Cardiac fibroblast (primary cell): ENCODE measurements around the gene ACADVL.

Experiments used
- DNase-seq, 2 donors: peaks; one replicate each; pipeline versions ENCODE4 v3.0.0 to v3.0.0-alpha.2; 2010; ENCODE audit warnings: low read depth in 2 of 2
- H3K4me3 ChIP-seq, 2 donors: replicated peaks in 1 of 2; 1 replicate in 1 of 2; 2 replicates in 1 of 2; pipeline ENCODE4 v1.5.1; 2011; ENCODE audit warnings: low read depth in 2 of 2, low read length in 2 of 2, mild to moderate bottlenecking in 2 of 2, moderate library complexity in 1 of 2
- CTCF ChIP-seq: IDR thresholded peaks from one replicate; pipeline ENCODE4 v1.5.1; 2011; ENCODE audit warnings: low read depth, mild to moderate bottlenecking, low read length, inconsistent platforms

The ACADVL gene

GRCh38 chr17:7262192-7262934 is 42.6 kb downstream of the ACADVL start, which contains the start of gene CLDN7:
CLDN7 (minus strand) TSS chr17:7262478; CDS start chr17:7262043, 435 bp downstream.
- peak within 1 kb of the TSS; percentile 35 to 36 for H3K4me3 ChIP-seq
- no peak for TF ChIP-seq CTCF
- no peak for DNase-seq

GRCh38 chr17:7262935-7263800 is 43.4 kb downstream of the ACADVL start:
- no peak for TF ChIP-seq CTCF
- DNase-seq = no peak
- peak overlapping the region in 1 of 2 donors; percentile 8 for H3K4me3 ChIP-seq

- H3K4me3 ChIP-seq = no peak overlapping the region
- TF ChIP-seq CTCF = no peak
- DNase-seq = no peak
Measured at GRCh38 chr17:7263801-7264078, 44.0 kb downstream of the ACADVL start.

- peak in 1 of 2 donors; percentile 45 for DNase-seq
- TF ChIP-seq CTCF = no peak
- no peak overlapping the region for H3K4me3 ChIP-seq
Measured at GRCh38 chr17:7266784-7267183, 47.0 kb downstream of the ACADVL start.
